Measurements from ENCODE around the gene IQSEC1. TPM values are rescaled to one million over a fixed set of nuclear protein-coding genes. Genes with fewer than 3 reads are reported as not detected.

The IQSEC1 gene
- polyA plus RNA-seq, 4 donors: 1.1 to 24.8 (median 7.8) TPM

GRCh38 chr3:13032206-13032605 lies 41.0 kb downstream of the IQSEC1 start:
- no peak overlapping the region for H3K27ac ChIP-seq (ENCODE audit: low read depth in 1 of 3, low read length in 2 of 3)
- DNase-seq (no peak), FAIRE-seq (no peak)
- H3K36me3 ChIP-seq (ENCODE audit: control insufficient read depth in 3 of 3, insufficient read depth in 2 of 3, low read depth in 1 of 3, low read length in 3 of 3): no peaks in the 10 kb centered on the region
- no peaks in the 10 kb centered on the region for H3K4me1 ChIP-seq (ENCODE audit: control insufficient read depth in 3 of 3, insufficient read depth in 2 of 3, low read depth in 1 of 3, low read length in 2 of 3)
- WGBS, 3 donors: 93 to 95% (median 94%) methylated on average over 13 of the region's 13 CpGs
- H3K9me3 ChIP-seq (ENCODE audit: control insufficient read depth in 2 of 2, insufficient read depth in 1 of 2, low read depth in 1 of 2, low read length in 1 of 2): no peaks in the 10 kb centered on the region
- H3K4me3 ChIP-seq (ENCODE audit: low read depth in 1 of 3, low read length in 3 of 3): no peak overlapping the region
- H3K27me3 ChIP-seq (ENCODE audit: control insufficient read depth in 3 of 3, insufficient read depth in 3 of 3, low read length in 3 of 3): peaks cover 0 to 11% (median 0%) of the 10 kb centered on the region in 3 donors

- Histone ChIP-seq H3K4me3 (ENCODE audit: low read depth in 1 of 3, low read length in 3 of 3) (no peak overlapping the region), H3K4me1 (ENCODE audit: control insufficient read depth in 3 of 3, insufficient read depth in 2 of 3, low read depth in 1 of 3, low read length in 2 of 3) (no peaks in the 10 kb centered on the region), H3K9me3 (ENCODE audit: control insufficient read depth in 2 of 2, insufficient read depth in 1 of 2, low read depth in 1 of 2, low read length in 1 of 2) (no peaks in the 10 kb centered on the region), H3K27me3 (ENCODE audit: control insufficient read depth in 3 of 3, insufficient read depth in 3 of 3, low read length in 3 of 3) (peaks cover 0 to 11% (median 0%) of the 10 kb centered on the region in 3 donors), H3K36me3 (ENCODE audit: control insufficient read depth in 3 of 3, insufficient read depth in 2 of 3, low read depth in 1 of 3, low read length in 3 of 3) (no peaks in the 10 kb centered on the region), H3K27ac (ENCODE audit: low read depth in 1 of 3, low read length in 2 of 3) (no peak overlapping the region)
- DNase-seq: no peak
- FAIRE-seq: no peak
- WGBS, 3 donors: 53 to 73% (median 60%) methylated on average over 7 of the region's 7 CpGs
Measured at GRCh38 chr3:13031621-13032020, 41.6 kb downstream of the IQSEC1 start.

GRCh38 chr3:13030684-13031083 lies 42.5 kb downstream of the IQSEC1 start:
- no peaks in the 10 kb centered on the region for H3K36me3 ChIP-seq (ENCODE audit: control insufficient read depth in 3 of 3, insufficient read depth in 2 of 3, low read depth in 1 of 3, low read length in 3 of 3)
- no peak overlapping the region for H3K4me3 ChIP-seq (ENCODE audit: low read depth in 1 of 3, low read length in 3 of 3)
- FAIRE-seq (no peak), DNase-seq (no peak)
- H3K9me3 ChIP-seq (ENCODE audit: control insufficient read depth in 2 of 2, insufficient read depth in 1 of 2, low read depth in 1 of 2, low read length in 1 of 2): no peaks in the 10 kb centered on the region
- peaks cover 0 to 11% (median 0%) of the 10 kb centered on the region in 3 donors for H3K27me3 ChIP-seq (ENCODE audit: control insufficient read depth in 3 of 3, insufficient read depth in 3 of 3, low read length in 3 of 3)
- no peak overlapping the region for H3K27ac ChIP-seq (ENCODE audit: low read depth in 1 of 3, low read length in 2 of 3)
- no peaks in the 10 kb centered on the region for H3K4me1 ChIP-seq (ENCODE audit: control insufficient read depth in 3 of 3, insufficient read depth in 2 of 3, low read depth in 1 of 3, low read length in 2 of 3)
- 89 to 94% (median 92%) methylated on average over 9 of the region's 9 CpGs for WGBS, 3 donors

- peaks cover 0 to 11% (median 0%) of the 10 kb centered on the region in 3 donors for H3K27me3 ChIP-seq (ENCODE audit: control insufficient read depth in 3 of 3, insufficient read depth in 3 of 3, low read length in 3 of 3)
- no peak for DNase-seq
- H3K4me1 ChIP-seq (ENCODE audit: control insufficient read depth in 3 of 3, insufficient read depth in 2 of 3, low read depth in 1 of 3, low read length in 2 of 3): no peaks in the 10 kb centered on the region
- H3K27ac ChIP-seq (ENCODE audit: low read depth in 1 of 3, low read length in 2 of 3): no peak overlapping the region
- no peak for FAIRE-seq
- H3K4me3 ChIP-seq (ENCODE audit: low read depth in 1 of 3, low read length in 3 of 3): no peak overlapping the region
- H3K9me3 ChIP-seq (ENCODE audit: control insufficient read depth in 2 of 2, insufficient read depth in 1 of 2, low read depth in 1 of 2, low read length in 1 of 2): no peaks in the 10 kb centered on the region
- H3K36me3 ChIP-seq (ENCODE audit: control insufficient read depth in 3 of 3, insufficient read depth in 2 of 3, low read depth in 1 of 3, low read length in 3 of 3): no peaks in the 10 kb centered on the region
- 66 to 79% (median 75%) methylated on average over 11 of the region's 11 CpGs for whole genome bisulfite sequencing, 3 donors
Measured at GRCh38 chr3:13028010-13028821, 45.0 kb downstream of the IQSEC1 start.

GRCh38 chr3:13027154-13027553 lies 46.1 kb downstream of the IQSEC1 start:
- no peak for FAIRE-seq
- H3K27me3 ChIP-seq (ENCODE audit: control insufficient read depth in 3 of 3, insufficient read depth in 3 of 3, low read length in 3 of 3): peaks cover 0 to 11% (median 0%) of the 10 kb centered on the region in 3 donors
- no peak overlapping the region for H3K4me3 ChIP-seq (ENCODE audit: low read depth in 1 of 3, low read length in 3 of 3)
- no peak for DNase-seq
- peaks cover 0 to under 1% (median 0%) of the 10 kb centered on the region in 3 donors for H3K4me1 ChIP-seq (ENCODE audit: control insufficient read depth in 3 of 3, insufficient read depth in 2 of 3, low read depth in 1 of 3, low read length in 2 of 3)
- no peaks in the 10 kb centered on the region for H3K36me3 ChIP-seq (ENCODE audit: control insufficient read depth in 3 of 3, insufficient read depth in 2 of 3, low read depth in 1 of 3, low read length in 3 of 3)
- 87 to 92% (median 87%) methylated on average over 7 of the region's 7 CpGs for WGBS, 3 donors
- H3K9me3 ChIP-seq (ENCODE audit: control insufficient read depth in 2 of 2, insufficient read depth in 1 of 2, low read depth in 1 of 2, low read length in 1 of 2): no peaks in the 10 kb centered on the region
- no peak overlapping the region for H3K27ac ChIP-seq (ENCODE audit: low read depth in 1 of 3, low read length in 2 of 3)

- Histone ChIP-seq H3K27me3 (ENCODE audit: control insufficient read depth in 3 of 3, insufficient read depth in 3 of 3, low read length in 3 of 3) (peaks cover 0 to 7% (median 0%) of the 10 kb centered on the region in 3 donors), H3K4me1 (ENCODE audit: control insufficient read depth in 3 of 3, insufficient read depth in 2 of 3, low read depth in 1 of 3, low read length in 2 of 3) (peaks cover 0 to 3% (median 0%) of the 10 kb centered on the region in 3 donors), H3K27ac (ENCODE audit: low read depth in 1 of 3, low read length in 2 of 3) (no peak overlapping the region), H3K9me3 (ENCODE audit: control insufficient read depth in 2 of 2, insufficient read depth in 1 of 2, low read depth in 1 of 2, low read length in 1 of 2) (no peaks in the 10 kb centered on the region), H3K4me3 (ENCODE audit: low read depth in 1 of 3, low read length in 3 of 3) (no peak overlapping the region), H3K36me3 (ENCODE audit: control insufficient read depth in 3 of 3, insufficient read depth in 2 of 3, low read depth in 1 of 3, low read length in 3 of 3) (no peaks in the 10 kb centered on the region)
- no peak for DNase-seq
- FAIRE-seq: no peak
- WGBS, 3 donors: 84 to 90% (median 89%) methylated on average over 3 of the region's 3 CpGs
Measured at GRCh38 chr3:13026534-13026933, 46.7 kb downstream of the IQSEC1 start.

GRCh38 chr3:13025778-13026518 lies 47.3 kb downstream of the IQSEC1 start:
- Histone ChIP-seq H3K36me3 (ENCODE audit: control insufficient read depth in 3 of 3, insufficient read depth in 2 of 3, low read depth in 1 of 3, low read length in 3 of 3) (no peaks in the 10 kb centered on the region), H3K27me3 (ENCODE audit: control insufficient read depth in 3 of 3, insufficient read depth in 3 of 3, low read length in 3 of 3) (peaks cover 0 to 3% (median 0%) of the 10 kb centered on the region in 3 donors), H3K4me1 (ENCODE audit: control insufficient read depth in 3 of 3, insufficient read depth in 2 of 3, low read depth in 1 of 3, low read length in 2 of 3) (peaks cover 0 to 6% (median 0%) of the 10 kb centered on the region in 3 donors), H3K9me3 (ENCODE audit: control insufficient read depth in 2 of 2, insufficient read depth in 1 of 2, low read depth in 1 of 2, low read length in 1 of 2) (no peaks in the 10 kb centered on the region), H3K4me3 (ENCODE audit: low read depth in 1 of 3, low read length in 3 of 3) (no peak overlapping the region), H3K27ac (ENCODE audit: low read depth in 1 of 3, low read length in 2 of 3) (no peak overlapping the region)
- FAIRE-seq (no peak), DNase-seq (no peak)
- WGBS, 3 donors: 85 to 91% (median 88%) methylated on average over 10 of the region's 10 CpGs

- DNase-seq: no peak
- no peak for FAIRE-seq
- Histone ChIP-seq H3K27me3 (ENCODE audit: control insufficient read depth in 3 of 3, insufficient read depth in 3 of 3, low read length in 3 of 3) (peaks cover 0 to 3% (median 0%) of the 10 kb centered on the region in 3 donors), H3K4me1 (ENCODE audit: control insufficient read depth in 3 of 3, insufficient read depth in 2 of 3, low read depth in 1 of 3, low read length in 2 of 3) (peaks cover 0 to 6% (median 0%) of the 10 kb centered on the region in 3 donors), H3K4me3 (ENCODE audit: low read depth in 1 of 3, low read length in 3 of 3) (no peak overlapping the region), H3K36me3 (ENCODE audit: control insufficient read depth in 3 of 3, insufficient read depth in 2 of 3, low read depth in 1 of 3, low read length in 3 of 3) (no peaks in the 10 kb centered on the region), H3K27ac (ENCODE audit: low read depth in 1 of 3, low read length in 2 of 3) (no peak overlapping the region), H3K9me3 (ENCODE audit: control insufficient read depth in 2 of 2, insufficient read depth in 1 of 2, low read depth in 1 of 2, low read length in 1 of 2) (no peaks in the 10 kb centered on the region)
- WGBS, 3 donors: 62 to 78% (median 73%) methylated on average over 8 of the region's 8 CpGs
Measured at GRCh38 chr3:13025090-13025489, 48.1 kb downstream of the IQSEC1 start.

Data from small intestine (tissue), 7 donors.